C4-2B (cell line): ENCODE measurements around the gene PPM1K.

Experiments
- H3K27ac ChIP-seq: fragments of 450-650 bp; 2 replicates; pipeline ENCODE4 v1.5.1; 2017
- ZFX ChIP-seq: fragments of 450-650 bp; IDR thresholded peaks from 2 replicates; pipeline ENCODE4 v1.6.1; 2017
- TF ChIP-seq, protein P1 (sequence below): fragments of 450-650 bp; conservative IDR thresholded peaks from 2 replicates; pipeline ENCODE4 v1.5.1; 2017; ENCODE audit warnings: mild to moderate bottlenecking

PPM1K gene

DNA sequence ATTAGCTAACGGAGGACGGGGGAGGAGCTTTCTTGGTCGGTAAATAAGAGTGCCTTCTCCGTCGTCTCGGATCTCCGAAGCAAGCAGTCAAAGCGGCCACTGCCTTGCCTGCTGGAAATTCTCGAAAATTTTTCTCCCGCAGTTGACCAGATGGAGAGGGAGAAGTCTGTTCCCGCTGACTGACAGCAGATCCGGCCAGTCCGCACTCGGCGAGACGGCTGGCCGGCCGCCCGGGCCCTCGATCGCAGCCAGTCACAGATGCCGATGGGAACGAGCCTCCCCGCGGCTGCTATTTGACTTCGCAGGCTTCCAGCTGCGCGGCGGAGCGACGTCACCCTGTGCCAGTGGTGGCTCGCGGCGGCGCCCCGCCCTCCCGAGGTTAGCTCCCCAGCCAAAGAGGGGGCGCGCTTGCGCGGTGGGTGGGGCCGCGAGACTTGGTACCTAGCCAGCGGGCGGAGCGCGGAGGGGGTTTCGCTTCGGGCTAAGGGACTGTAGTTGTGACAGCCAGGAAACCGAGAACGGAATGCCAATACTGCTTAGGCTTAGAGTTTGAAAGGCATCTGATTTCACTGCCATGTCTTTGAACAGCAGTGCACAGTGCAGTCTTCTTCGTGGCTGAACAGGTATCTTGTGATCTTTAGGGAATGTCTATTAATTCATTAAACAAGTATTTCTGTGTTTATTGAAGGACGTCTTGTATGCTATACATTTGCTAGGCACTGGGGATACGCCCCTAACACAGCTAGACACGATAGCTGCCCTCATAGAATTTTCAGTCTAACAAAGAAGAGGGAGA is at the start of gene PPM1K:
TSS of gene PPM1K (minus strand) at position 123 of the 796 bp plus-strand sequence. CDS start 5,978 bp downstream, outside the sequence.
- TF ChIP-seq, protein P1, sequence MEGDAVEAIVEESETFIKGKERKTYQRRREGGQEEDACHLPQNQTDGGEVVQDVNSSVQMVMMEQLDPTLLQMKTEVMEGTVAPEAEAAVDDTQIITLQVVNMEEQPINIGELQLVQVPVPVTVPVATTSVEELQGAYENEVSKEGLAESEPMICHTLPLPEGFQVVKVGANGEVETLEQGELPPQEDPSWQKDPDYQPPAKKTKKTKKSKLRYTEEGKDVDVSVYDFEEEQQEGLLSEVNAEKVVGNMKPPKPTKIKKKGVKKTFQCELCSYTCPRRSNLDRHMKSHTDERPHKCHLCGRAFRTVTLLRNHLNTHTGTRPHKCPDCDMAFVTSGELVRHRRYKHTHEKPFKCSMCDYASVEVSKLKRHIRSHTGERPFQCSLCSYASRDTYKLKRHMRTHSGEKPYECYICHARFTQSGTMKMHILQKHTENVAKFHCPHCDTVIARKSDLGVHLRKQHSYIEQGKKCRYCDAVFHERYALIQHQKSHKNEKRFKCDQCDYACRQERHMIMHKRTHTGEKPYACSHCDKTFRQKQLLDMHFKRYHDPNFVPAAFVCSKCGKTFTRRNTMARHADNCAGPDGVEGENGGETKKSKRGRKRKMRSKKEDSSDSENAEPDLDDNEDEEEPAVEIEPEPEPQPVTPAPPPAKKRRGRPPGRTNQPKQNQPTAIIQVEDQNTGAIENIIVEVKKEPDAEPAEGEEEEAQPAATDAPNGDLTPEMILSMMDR: peak; percentile 6
- TF ChIP-seq ZFX: no peak

GRCh38 chr4:88333741-88334405 is 49.5 kb upstream of the PPM1K start:
- H3K27ac ChIP-seq: peak overlapping the region; percentile 86
- TF ChIP-seq, protein P1: no peak
- TF ChIP-seq ZFX: no peak

More for the DNA sequence above, at the start of gene PPM1K:
- peak within 1 kb of the TSS; percentile 93 for H3K27ac ChIP-seq

GRCh38 chr4:88327665-88328064 is 43.3 kb upstream of the PPM1K start:
- TF ChIP-seq, protein P1: no peak
- TF ChIP-seq ZFX: no peak
- no peak overlapping the region for H3K27ac ChIP-seq

- H3K27ac ChIP-seq: peak overlapping the region; percentile 72
These were observed 36.5 kb upstream of the PPM1K start for GRCh38 chr4:88320780-88321373.

DNA sequence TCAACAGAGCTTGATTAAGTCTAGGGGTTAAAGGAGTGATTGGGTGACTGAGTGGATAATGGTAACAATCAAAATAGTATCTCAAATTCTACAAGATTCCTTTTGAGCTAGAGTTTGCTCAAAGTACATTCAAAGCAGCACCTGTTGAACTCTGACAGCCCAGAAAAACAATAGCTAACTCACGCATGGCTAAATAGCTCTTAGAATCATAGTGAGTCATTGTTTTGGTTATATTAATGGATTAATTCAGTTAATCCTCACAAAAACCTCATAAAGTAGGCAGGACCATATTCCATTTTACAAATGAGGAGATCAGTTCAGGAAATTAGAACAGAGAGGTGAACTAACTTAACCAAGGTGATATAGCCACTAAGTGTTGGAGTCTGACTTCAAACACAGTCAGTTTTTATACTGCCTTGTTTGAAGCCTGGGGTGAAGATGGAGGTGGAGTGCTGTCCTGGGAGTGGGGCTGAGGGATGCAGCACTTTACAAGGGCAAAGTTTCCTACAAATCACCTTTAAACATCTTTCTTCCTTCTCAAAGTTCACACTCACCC is 35.9 kb upstream of the PPM1K start:
- TF ChIP-seq, protein P1: no peak
- no peak for TF ChIP-seq ZFX

More at GRCh38 chr4:88320780-88321373, 36.5 kb upstream of the PPM1K start:
- no peak for TF ChIP-seq ZFX
- TF ChIP-seq, protein P1: no peak

GRCh38 chr4:88318751-88319350 is 34.5 kb upstream of the PPM1K start:
- H3K27ac ChIP-seq: peak overlapping the region; percentile 57; the same call in 1 of the 2 replicates
- TF ChIP-seq, protein P1: no peak
- no peak for TF ChIP-seq ZFX

More for the DNA sequence above, 35.9 kb upstream of the PPM1K start:
- peak overlapping the region; percentile 72 for H3K27ac ChIP-seq
